ENCODE results near the gene MAGEA8. TPM values are rescaled to one million over a fixed set of nuclear protein-coding genes. Genes with fewer than 3 reads are reported as not detected.
"Not testable (repeated sequence)": the region's sequence is repeated elsewhere in the genome, so short reads cannot be mapped to it uniquely, and the experiment has no call there.

Gene MAGEA8
- total and polyA plus RNA-seq, 2 donors = not detected

DNA sequence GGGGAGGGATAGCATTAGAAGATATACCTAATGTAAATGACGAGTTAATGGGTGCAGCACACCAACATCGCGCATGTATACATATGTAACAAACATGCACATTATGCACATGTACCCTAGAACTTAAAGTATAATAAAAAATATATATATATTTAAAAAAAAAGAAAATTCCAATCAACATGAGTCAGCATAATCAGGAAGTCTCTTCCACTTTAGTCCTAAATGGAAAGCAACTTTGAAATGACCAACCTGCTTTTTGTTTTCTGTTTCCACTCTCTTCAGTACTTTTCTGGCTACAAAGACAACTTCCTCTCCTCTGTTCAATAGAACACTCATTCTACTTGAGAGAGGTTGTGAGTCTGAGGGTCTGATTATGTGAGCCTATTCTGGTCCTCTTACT is 13.5 kb upstream of the MAGEA8 start:
- Histone ChIP-seq H3K4me1 (ENCODE audit: insufficient read depth) (no peaks in the 10 kb centered on the region), H3K27ac (ENCODE audit: low read depth) (no peak overlapping the region), H3K4me3 (ENCODE audit: low read depth, low read length) (no peak overlapping the region), H3K36me3 (ENCODE audit: insufficient read depth) (no peaks in the 10 kb centered on the region)
- no peak for DNase-seq (ENCODE audit: extremely low spot score)
- 92% methylated on average over 3 of the region's 3 CpGs for WGBS

GRCh38 chrX:149870840-149871239 is 10.1 kb upstream of the MAGEA8 start:
- no peak overlapping the region for H3K27ac ChIP-seq (ENCODE audit: low read depth)
- no peak overlapping the region for H3K4me3 ChIP-seq (ENCODE audit: low read depth, low read length)
- DNase-seq (ENCODE audit: extremely low spot score) = no peak
- H3K36me3 ChIP-seq (ENCODE audit: insufficient read depth) = no peaks in the 10 kb centered on the region
- H3K4me1 ChIP-seq (ENCODE audit: insufficient read depth) = no peaks in the 10 kb centered on the region
- WGBS = 89% methylated on average over 2 of the region's 2 CpGs

- 82% methylated on average over 2 of the region's 2 CpGs for WGBS
- Histone ChIP-seq H3K4me3 (ENCODE audit: low read depth, low read length) (no peak overlapping the region), H3K4me1 (ENCODE audit: insufficient read depth) (no peaks in the 10 kb centered on the region), H3K27ac (ENCODE audit: low read depth) (no peak overlapping the region), H3K36me3 (ENCODE audit: insufficient read depth) (no peaks in the 10 kb centered on the region)
- DNase-seq (ENCODE audit: extremely low spot score) = no peak
These were observed 9.6 kb upstream of the MAGEA8 start for GRCh38 chrX:149871433-149871832.

DNA sequence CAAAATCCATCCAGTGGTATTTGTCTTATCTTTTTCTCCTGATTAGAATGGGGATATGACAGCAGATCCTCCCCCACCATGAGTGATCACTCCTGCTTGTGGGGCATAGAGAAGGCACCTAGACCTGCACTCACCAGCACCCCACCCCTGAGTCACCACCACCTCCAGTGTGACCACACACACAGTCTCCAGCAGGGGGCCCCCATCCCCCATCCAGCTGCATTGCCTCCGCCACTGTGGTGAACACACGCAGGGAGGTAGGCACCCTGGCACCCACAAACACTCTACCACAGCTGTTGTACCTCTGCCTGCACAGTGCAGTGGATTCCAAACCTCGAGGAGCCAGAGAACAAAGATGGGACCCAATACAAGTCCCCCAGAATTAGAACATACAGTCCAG is 9.0 kb upstream of the MAGEA8 start:
- no peaks in the 10 kb centered on the region for H3K4me1 ChIP-seq (ENCODE audit: insufficient read depth)
- no peak overlapping the region for H3K27ac ChIP-seq (ENCODE audit: low read depth)
- DNase-seq (ENCODE audit: extremely low spot score) = no peak
- H3K4me3 ChIP-seq (ENCODE audit: low read depth, low read length) = no peak overlapping the region
- H3K36me3 ChIP-seq (ENCODE audit: insufficient read depth) = no peaks in the 10 kb centered on the region
- 40% methylated on average over 3 of the region's 3 CpGs for WGBS

DNA sequence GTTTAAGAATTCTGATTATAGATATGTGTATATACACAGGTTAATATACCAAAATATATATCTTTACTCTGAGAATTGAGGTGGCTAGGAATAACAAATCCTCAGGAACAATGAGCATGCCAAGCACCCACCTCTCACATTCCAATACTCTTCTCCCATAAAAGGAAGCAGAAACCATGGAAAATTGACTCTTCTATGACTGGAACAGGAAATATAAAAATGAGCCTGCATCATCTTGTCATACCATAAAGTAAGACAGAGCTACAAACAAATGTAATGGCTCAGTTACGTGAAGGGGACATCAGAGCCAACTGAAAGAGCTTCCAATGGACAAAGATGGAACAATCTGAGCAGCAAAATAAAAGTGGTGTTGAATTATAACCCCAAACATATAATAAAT is 3.8 kb upstream of the MAGEA8 start:
- Histone ChIP-seq H3K36me3 (ENCODE audit: insufficient read depth) (no peaks in the 10 kb centered on the region), H3K27ac (ENCODE audit: low read depth) (no peak overlapping the region), H3K4me3 (ENCODE audit: low read depth, low read length) (no peak overlapping the region), H3K4me1 (ENCODE audit: insufficient read depth) (no peaks in the 10 kb centered on the region)
- DNase-seq (ENCODE audit: extremely low spot score) = no peak
- 29% methylated on average over 1 of the region's 1 CpG for WGBS

GRCh38 chrX:149877636-149878035 is 3.3 kb upstream of the MAGEA8 start:
- H3K4me3 ChIP-seq (ENCODE audit: low read depth, low read length) = no peak overlapping the region
- no peaks in the 10 kb centered on the region for H3K4me1 ChIP-seq (ENCODE audit: insufficient read depth)
- 83% methylated on average over 4 of the region's 4 CpGs for WGBS
- DNase-seq (ENCODE audit: extremely low spot score) = no peak
- H3K36me3 ChIP-seq (ENCODE audit: insufficient read depth) = no peaks in the 10 kb centered on the region
- no peak overlapping the region for H3K27ac ChIP-seq (ENCODE audit: low read depth)

DNA sequence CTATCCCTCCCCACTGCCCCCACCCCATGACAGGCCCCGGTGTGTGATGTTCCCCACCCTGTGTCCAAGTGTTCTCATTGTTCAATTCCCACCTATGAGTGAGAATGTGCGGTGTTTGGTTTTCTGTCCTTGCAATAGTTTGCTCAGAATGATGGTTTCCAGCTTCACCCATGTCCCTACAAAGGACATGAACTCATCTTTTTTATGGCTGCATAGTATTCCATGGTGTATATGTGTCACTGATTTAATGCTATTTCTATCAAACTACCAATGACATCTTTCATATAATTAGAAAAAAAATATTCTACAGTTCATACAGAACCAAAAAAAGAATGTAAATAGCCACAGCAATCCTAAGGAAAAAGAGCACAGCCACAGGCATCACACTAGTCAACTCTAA is 9.8 kb downstream of the MAGEA8 start:
- H3K4me1 ChIP-seq (ENCODE audit: insufficient read depth); H3K36me3 ChIP-seq (ENCODE audit: insufficient read depth); H3K27ac ChIP-seq (ENCODE audit: low read depth); DNase-seq (ENCODE audit: extremely low spot score); H3K4me3 ChIP-seq (ENCODE audit: low read depth, low read length): not testable (repeated sequence)
- 84% methylated on average over 2 of the region's 2 CpGs for WGBS

- no peak overlapping the region for H3K4me3 ChIP-seq (ENCODE audit: low read depth, low read length)
- H3K4me1 ChIP-seq (ENCODE audit: insufficient read depth) = no peaks in the 10 kb centered on the region
- no peaks in the 10 kb centered on the region for H3K36me3 ChIP-seq (ENCODE audit: insufficient read depth)
- 71% methylated on average over 1 of the region's 1 CpG for WGBS
- DNase-seq (ENCODE audit: extremely low spot score) = no peak
- no peak overlapping the region for H3K27ac ChIP-seq (ENCODE audit: low read depth)
These were observed 17.6 kb downstream of the MAGEA8 start for GRCh38 chrX:149898554-149898953.

DNA sequence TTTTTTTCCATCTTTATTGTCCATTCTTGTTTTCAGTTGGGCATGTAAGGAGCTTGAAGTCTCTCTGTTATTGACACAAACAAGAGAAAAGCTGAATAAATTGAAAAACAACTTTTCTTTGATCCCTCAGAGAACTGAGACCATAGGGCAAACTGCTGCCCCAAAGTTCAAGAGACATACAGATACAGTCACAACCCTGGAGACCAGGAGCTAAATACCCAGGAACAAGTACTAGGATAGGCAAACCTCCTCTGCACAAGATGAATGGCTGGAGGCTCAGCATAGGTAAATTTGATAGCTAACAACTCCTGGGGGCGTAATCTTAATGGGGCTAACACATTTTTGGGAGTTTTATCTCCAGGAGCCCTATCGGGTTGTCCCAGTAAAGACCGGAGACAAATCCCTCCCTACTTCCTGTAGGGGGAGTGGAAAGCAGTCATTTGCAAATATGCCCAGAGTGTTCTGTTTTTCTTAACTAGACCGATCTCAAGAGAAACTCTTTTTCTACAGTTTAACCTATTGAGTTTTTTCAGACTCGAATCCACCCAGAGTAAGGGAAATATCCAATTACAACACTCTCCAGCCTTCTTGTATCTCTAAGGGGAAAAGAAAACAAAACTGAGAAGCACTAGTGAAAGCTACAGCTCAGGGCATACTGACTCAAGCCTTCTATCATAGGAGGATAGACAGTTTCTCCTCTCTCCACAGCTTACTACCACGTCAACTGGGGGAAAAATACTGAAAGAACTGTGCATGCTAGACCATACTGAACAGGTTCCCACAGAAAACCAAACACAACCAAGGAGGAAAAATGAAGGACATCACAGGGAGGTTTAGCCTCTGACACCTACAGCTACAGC is 23.1 kb downstream of the MAGEA8 start:
- Histone ChIP-seq H3K4me1 (ENCODE audit: insufficient read depth) (no peaks in the 10 kb centered on the region), H3K36me3 (ENCODE audit: insufficient read depth) (no peaks in the 10 kb centered on the region), H3K27ac (ENCODE audit: low read depth) (no peak overlapping the region), H3K4me3 (ENCODE audit: low read depth, low read length) (no peak overlapping the region)
- no peak for DNase-seq (ENCODE audit: extremely low spot score)
- 18% methylated on average over 6 of the region's 6 CpGs for WGBS

DNA sequence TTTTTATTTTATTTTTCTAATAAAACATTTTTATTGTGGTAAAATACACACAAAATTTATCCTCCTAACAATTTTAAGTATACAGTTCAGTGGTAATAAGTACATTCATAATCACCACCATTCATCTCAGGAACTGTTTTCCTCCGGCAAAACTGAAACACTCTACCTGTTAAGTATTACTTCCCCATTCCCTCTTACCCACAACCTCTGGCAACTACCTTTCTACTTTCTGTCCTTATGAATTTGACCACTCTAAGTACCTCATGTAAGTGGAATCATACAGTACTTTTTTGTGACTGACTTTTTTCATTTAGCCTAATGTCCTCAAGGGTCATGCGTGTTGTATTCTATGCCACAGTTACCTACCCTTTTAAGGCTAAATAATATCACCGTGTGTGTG is 27.3 kb downstream of the MAGEA8 start:
- Histone ChIP-seq H3K27ac (ENCODE audit: low read depth) (no peak overlapping the region), H3K4me3 (ENCODE audit: low read depth, low read length) (no peak overlapping the region), H3K36me3 (ENCODE audit: insufficient read depth) (no peaks in the 10 kb centered on the region), H3K4me1 (ENCODE audit: insufficient read depth) (no peaks in the 10 kb centered on the region)
- 93% methylated on average over 3 of the region's 3 CpGs for WGBS
- DNase-seq (ENCODE audit: extremely low spot score) = no peak

DNA sequence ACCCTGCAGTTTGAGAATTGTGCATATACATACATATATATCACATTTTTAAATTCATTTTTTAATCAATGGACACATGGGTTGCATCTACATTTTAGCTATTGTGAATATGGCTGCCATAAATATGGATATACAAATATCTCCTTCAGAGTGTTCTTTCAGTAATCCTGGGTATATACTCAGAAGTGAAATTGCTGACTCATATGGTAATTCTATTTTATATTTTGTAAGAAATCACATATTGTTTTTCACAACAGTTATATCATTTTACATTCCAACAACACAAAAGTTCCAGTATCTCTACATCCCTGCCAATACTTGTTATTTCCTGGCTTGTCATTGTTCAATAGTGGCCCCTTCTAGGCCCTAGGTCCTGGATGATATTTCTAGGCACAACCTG is 27.7 kb downstream of the MAGEA8 start:
- Histone ChIP-seq H3K4me1 (ENCODE audit: insufficient read depth) (no peaks in the 10 kb centered on the region), H3K27ac (ENCODE audit: low read depth) (no peak overlapping the region), H3K4me3 (ENCODE audit: low read depth, low read length) (no peak overlapping the region), H3K36me3 (ENCODE audit: insufficient read depth) (no peaks in the 10 kb centered on the region)
- DNase-seq (ENCODE audit: extremely low spot score) = no peak

DNA sequence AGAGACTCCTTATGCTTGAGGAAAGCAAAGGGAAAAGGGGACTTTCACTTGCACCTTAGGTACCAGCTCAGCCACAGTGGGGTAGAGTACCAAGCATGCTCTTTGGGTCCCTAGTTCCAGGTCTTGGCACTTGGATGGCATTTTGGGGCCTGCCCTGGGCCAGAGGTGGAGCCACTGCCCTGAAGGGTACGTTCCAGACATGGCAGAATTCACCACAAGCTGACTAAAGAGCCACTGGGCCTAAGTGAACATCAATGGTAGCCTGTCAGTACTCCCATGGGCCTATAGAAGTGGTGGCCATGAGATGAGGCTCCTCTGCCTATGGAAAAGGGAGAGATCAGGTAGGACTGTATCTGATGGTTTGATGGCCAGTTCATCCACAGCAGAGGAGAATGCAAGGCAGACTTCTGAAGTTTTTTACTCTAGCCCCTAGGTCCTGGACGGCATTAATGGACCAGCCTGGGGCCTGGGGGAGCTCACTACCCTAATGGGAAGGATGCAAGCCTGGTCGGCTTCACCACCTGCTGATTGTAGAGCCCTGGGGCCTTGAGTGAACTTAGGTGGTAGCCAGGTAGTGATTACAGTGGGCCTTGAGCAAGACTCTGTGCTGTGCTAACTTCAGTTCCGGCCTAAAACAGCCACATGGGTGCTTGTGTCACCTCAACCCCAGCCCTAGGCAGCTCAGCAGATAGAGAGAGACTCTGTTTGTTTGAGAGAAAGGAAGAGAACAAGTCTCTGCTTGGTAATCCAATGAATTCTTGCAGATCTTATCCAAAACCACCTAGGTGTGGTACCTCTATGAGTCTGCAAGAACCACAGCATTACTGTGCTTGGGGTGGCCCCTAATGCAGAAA is 28.6 kb downstream of the MAGEA8 start:
- no peaks in the 10 kb centered on the region for H3K4me1 ChIP-seq (ENCODE audit: insufficient read depth)
- WGBS = 93% methylated on average over 4 of the region's 4 CpGs
- H3K27ac ChIP-seq (ENCODE audit: low read depth) = no peak overlapping the region
- H3K36me3 ChIP-seq (ENCODE audit: insufficient read depth) = no peaks in the 10 kb centered on the region
- H3K4me3 ChIP-seq (ENCODE audit: low read depth, low read length) = no peak overlapping the region
- DNase-seq (ENCODE audit: extremely low spot score) = no peak

GRCh38 chrX:149910178-149910695 is 29.3 kb downstream of the MAGEA8 start:
- WGBS = 95% methylated on average over 9 of the region's 9 CpGs
- H3K4me1 ChIP-seq (ENCODE audit: insufficient read depth) = no peaks in the 10 kb centered on the region
- H3K36me3 ChIP-seq (ENCODE audit: insufficient read depth) = no peaks in the 10 kb centered on the region
- no peak for DNase-seq (ENCODE audit: extremely low spot score)
- H3K4me3 ChIP-seq (ENCODE audit: low read depth, low read length) = no peak overlapping the region
- H3K27ac ChIP-seq (ENCODE audit: low read depth) = no peak overlapping the region
